Measurements from ENCODE around the gene SNRNP25. TPM values are rescaled to one million over a fixed set of nuclear protein-coding genes. Genes with fewer than 3 reads are reported as not detected.
A peak's percentile ranks its signal among the peaks of the same experiment; 100 is the strongest.

The SNRNP25 gene
- total RNA-seq, 2 donors from 2014 or later = 54.2 to 66.4 TPM

- H3K27ac Mint-ChIP-seq = peak overlapping the region; percentile 5
- H3K36me3 ChIP-seq (ENCODE audit: control insufficient read depth, insufficient read depth, low read length) = peaks cover 30% of the 10 kb centered on the region
- H3K27me3 Mint-ChIP-seq (ENCODE audit: insufficient read depth) = no peaks in the 10 kb centered on the region
- H3K36me3 Mint-ChIP-seq (ENCODE audit: low read depth) = peaks cover 44% of the 10 kb centered on the region
- no peaks in the 10 kb centered on the region for H3K27me3 ChIP-seq (ENCODE audit: control insufficient read depth, insufficient read depth, low read length, poor library complexity, severe bottlenecking)
- H3K4me1 Mint-ChIP-seq = no peaks in the 10 kb centered on the region
- H3K9me3 Mint-ChIP-seq = no peaks in the 10 kb centered on the region
- WGBS, 2 experiments (ENCODE audit: insufficient coverage in 1 of 2, insufficient read length in 1 of 2) = 85% methylated on average over 16 to 21 of the region's 21 CpGs
- H3K9me3 ChIP-seq (ENCODE audit: control insufficient read depth, low read length) = no peaks in the 10 kb centered on the region
- H3K4me3 Mint-ChIP-seq = no peak overlapping the region
- peak; percentile 36 for TF ChIP-seq CTCF (conservative IDR thresholded peaks at IDR 0.05)
- peak; percentile 65 for DNase-seq
- no peak overlapping the region for H3K27ac ChIP-seq (ENCODE audit: low read depth, low read length)
- H3K9ac ChIP-seq (ENCODE audit: extremely low read depth, low read length, poor library complexity, severe bottlenecking) = no peak overlapping the region
- H3K4me3 ChIP-seq (ENCODE audit: low read length) = no peak overlapping the region
- H3K4me1 ChIP-seq (ENCODE audit: control insufficient read depth, insufficient read depth, low read length) = no peaks in the 10 kb centered on the region
These were observed 30.4 kb downstream of the SNRNP25 start for GRCh38 chr16:83781-84615.

- H3K27ac Mint-ChIP-seq = no peak overlapping the region
- H3K27ac ChIP-seq (ENCODE audit: low read depth, low read length) = no peak overlapping the region
- 91 to 96% methylated on average over 5 to 7 of the region's 7 CpGs for WGBS, 2 experiments (ENCODE audit: insufficient coverage in 1 of 2, insufficient read length in 1 of 2)
These were observed 31.2 kb downstream of the SNRNP25 start for GRCh38 chr16:84718-85406.

GRCh38 chr16:85407-85782 is 31.8 kb downstream of the SNRNP25 start:
- H3K4me3 Mint-ChIP-seq = no peak overlapping the region
- H3K4me1 Mint-ChIP-seq = no peaks in the 10 kb centered on the region
- no peaks in the 10 kb centered on the region for H3K27me3 ChIP-seq (ENCODE audit: control insufficient read depth, insufficient read depth, low read length, poor library complexity, severe bottlenecking)
- no peaks in the 10 kb centered on the region for H3K9me3 Mint-ChIP-seq
- no peak overlapping the region for H3K4me3 ChIP-seq (ENCODE audit: low read length)
- no peak for DNase-seq
- peaks cover 40% of the 10 kb centered on the region for H3K36me3 Mint-ChIP-seq (ENCODE audit: low read depth)
- 95 to 96% methylated on average over 16 to 18 of the region's 18 CpGs for WGBS, 2 experiments (ENCODE audit: insufficient coverage in 1 of 2, insufficient read length in 1 of 2)
- no peak overlapping the region for H3K27ac ChIP-seq (ENCODE audit: low read depth, low read length)
- H3K27me3 Mint-ChIP-seq (ENCODE audit: insufficient read depth) = no peaks in the 10 kb centered on the region
- no peaks in the 10 kb centered on the region for H3K4me1 ChIP-seq (ENCODE audit: control insufficient read depth, insufficient read depth, low read length)
- no peak for TF ChIP-seq CTCF (conservative IDR thresholded peaks at IDR 0.05)
- H3K9ac ChIP-seq (ENCODE audit: extremely low read depth, low read length, poor library complexity, severe bottlenecking) = no peak overlapping the region
- no peaks in the 10 kb centered on the region for H3K9me3 ChIP-seq (ENCODE audit: control insufficient read depth, low read length)
- H3K27ac Mint-ChIP-seq = no peak overlapping the region
- H3K36me3 ChIP-seq (ENCODE audit: control insufficient read depth, insufficient read depth, low read length) = peaks cover 21% of the 10 kb centered on the region

More at GRCh38 chr16:84718-85406, 31.2 kb downstream of the SNRNP25 start:
- no peak for TF ChIP-seq CTCF (conservative IDR thresholded peaks at IDR 0.05)
- Histone ChIP-seq H3K27me3 (ENCODE audit: control insufficient read depth, insufficient read depth, low read length, poor library complexity, severe bottlenecking) (no peaks in the 10 kb centered on the region), H3K4me1 (ENCODE audit: control insufficient read depth, insufficient read depth, low read length) (no peaks in the 10 kb centered on the region), H3K36me3 (ENCODE audit: control insufficient read depth, insufficient read depth, low read length) (peaks cover 26% of the 10 kb centered on the region), H3K9me3 (ENCODE audit: control insufficient read depth, low read length) (no peaks in the 10 kb centered on the region), H3K4me3 (ENCODE audit: low read length) (no peak overlapping the region), H3K9ac (ENCODE audit: extremely low read depth, low read length, poor library complexity, severe bottlenecking) (no peak overlapping the region)
- Mint-ChIP-seq H3K4me3 (no peak overlapping the region), H3K4me1 (no peaks in the 10 kb centered on the region), H3K27me3 (ENCODE audit: insufficient read depth) (no peaks in the 10 kb centered on the region), H3K9me3 (no peaks in the 10 kb centered on the region), H3K36me3 (ENCODE audit: low read depth) (peaks cover 41% of the 10 kb centered on the region)
- no peak for DNase-seq
